NCI-H2171 treated with DMSO at 0.1 percent for 48 hours (cell line): ENCODE results near the gene ABR.
"Not testable (repeated sequence)": the region's sequence is repeated elsewhere in the genome, so short reads cannot be mapped to it uniquely, and the experiment has no call there.

Experiments used
- DNase-seq: peaks from one replicate; lab custom pipeline; 2025; lab: John Stamatoyannopoulos, UW

The ABR gene

DNA sequence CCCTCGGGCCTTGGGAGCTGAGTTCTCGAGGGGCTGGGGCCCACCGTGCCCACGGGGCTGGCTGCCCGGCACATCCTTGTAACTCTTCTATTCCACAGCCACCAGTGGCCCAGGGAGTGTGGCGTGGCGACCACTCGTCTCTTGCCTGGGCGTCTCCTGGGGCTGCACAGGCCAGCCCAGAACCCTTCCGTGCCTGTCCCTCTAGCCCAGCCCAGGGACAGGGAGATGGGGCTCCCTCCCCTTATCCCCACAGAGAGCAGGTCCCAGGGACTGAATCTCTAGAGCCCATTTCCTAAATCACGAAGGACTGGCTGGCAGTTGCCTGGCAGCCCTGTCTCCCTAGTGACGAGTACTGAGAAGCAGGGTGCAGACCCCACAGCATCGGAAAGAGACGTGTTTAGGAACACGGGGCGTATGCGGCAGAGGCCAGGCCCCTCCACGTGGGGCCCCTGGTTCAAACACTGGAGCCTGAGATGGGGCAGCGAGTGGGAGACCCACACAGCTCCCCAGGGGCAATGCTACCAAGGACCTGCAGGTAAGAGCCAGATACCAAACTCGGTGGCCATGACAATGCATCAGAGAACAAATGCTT, 131.8 kb downstream of the ABR start:
- DNase-seq, result no peak

DNA sequence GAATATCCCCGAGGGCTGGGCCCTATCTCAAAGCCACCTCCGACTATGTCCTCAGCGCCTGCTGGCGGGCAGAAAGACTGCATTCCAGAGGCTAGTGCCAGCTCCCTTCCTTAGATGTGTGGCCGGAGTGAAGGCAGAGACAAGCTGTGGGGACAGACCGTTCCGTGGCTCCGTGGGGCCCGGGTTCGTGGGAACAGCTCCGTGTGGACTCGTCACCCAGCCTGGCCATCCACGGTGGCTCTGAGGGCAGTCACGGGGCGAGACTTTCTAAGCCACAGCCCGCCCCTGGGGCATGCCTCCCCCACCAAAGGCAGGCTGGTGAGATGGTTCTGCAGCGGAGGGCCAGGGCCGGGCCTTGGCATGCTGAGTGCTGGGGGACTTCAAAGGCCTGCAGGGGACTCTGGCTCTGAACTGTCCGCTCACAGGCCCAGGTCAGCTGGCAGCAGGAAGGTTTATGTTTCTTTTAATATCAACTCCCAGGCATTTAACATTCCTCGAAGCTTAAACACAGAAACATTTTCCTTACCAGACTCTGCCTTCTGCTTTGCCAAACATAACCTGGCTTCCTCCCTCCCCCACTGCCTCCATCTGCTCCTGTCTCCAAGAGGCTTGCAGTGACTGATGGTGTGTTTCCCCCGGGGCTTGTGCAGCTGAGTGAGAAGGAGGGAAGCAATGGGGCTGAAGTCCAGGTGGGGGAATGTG, 132.5 kb downstream of the ABR start:
- peak; percentile 96 for DNase-seq

DNA sequence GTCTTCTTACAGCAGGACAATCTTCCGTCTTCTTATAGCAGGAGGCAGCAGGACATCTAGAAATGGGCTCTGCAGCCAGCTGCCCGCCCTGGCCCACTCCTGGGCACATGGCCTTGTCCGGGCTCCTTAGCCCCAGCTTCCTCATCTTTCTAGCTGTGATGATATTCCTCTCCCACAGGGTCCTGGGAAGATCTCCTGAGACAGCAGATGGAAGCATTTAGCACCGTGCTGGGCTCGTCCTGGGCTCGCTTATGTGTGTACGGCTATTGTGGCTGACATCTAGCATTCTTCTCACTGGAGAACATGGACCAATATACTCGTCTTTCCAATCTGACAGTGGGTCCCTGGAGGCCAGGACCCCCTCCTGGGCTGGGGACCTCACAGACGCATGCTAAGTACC, 134.3 kb downstream of the ABR start:
- peak; percentile 30 for DNase-seq

DNA sequence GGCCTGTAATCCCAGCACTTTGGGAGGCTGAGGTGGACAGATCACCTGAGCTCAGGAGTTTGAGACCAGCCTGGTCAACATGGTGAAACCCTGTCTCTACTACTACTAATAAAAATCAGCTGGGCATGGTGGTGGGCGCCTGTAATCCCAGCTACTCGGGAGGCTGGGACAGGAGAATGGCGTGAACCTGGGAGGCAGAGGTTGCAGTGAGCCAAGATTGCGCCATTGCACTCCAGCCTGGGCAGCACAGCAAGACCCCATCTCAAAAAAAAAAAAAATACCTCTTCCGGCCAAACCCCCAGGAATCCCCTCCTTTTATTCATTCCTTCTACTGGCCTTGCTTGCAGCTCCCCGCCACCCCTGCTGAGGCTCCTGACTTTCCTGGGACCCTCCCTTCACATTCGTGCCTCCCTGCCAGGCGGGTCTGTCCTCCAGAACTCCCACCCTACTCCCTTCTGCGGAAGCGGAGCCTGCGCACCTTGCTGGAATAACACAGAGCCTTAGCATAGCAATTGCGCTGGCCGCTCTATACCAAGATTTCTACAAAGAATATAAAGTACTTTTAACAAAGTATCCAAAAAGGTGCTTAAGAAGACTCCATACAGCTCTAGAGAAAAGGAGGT, 135.3 kb downstream of the ABR start:
- DNase-seq, result not testable (repeated sequence)

DNA sequence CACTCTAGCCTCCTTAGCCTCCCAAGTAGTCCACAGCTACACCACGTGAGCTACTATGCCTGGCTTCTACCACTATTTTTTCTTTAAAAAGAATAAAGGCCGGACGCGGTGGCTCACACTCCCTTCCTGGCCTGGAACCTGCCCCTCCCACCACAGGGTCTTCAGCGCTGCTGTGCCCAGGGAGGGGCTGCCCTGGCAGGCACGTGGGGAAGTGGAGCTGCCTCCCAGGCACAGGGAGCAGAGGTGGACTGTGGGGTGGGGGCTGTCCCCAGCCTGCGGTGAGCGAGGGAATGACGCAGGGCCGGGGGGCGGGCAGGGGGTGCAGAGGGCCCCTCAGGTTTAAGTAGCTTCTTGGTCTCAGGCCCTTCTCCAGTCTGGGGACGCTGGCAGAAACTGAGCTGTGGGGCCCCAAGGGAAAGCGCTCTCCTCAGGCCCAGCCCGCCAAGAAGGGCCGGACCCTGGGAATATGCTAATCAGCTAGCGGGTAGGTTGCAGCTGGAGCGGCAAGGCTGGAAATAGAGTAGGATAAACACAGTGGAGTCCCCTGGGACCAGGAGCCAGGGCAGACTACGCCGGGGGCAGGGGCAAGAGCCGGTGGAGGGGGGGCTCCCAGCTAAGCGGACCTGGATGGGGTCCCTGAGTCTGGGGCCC, 136.1 kb downstream of the ABR start:
- DNase-seq, result peak; percentile 75

DNA sequence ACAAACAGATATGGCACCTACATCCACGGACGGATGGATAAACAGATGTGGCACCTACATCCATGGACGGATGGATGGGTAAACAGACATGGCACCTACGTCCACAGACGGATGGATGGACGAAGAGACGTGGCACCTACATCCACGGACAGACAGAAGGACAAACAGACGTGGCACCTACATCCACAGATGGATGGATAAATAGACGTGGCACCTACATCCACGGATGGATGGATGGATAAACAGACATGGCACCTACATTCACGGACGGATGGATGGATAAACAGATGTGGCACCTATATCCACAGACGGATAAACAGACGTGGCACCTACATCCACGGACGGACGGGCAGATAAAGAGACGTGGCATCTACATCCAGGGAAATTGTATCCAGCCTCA, 137.3 kb downstream of the ABR start:
- DNase-seq, result no peak

DNA sequence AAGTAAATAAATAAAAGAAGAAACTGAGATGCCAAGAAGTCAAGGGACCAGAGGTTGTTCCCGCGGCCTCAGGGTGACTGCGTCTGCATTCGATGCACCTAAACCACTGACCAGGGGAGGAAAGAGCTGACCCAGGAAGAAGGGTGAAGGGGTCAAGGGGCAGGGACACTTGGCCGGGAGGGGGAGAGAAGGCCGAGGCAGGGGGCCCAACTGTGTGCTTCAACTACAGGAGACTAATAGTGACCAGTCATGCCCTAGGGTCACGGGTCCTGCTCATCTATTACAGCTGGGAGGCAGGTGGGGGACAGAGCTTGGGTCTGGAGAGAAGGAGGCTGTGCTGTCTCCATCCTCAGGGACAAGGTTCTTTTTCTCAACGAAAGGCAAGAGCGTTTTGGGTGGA, 138.0 kb downstream of the ABR start:
- DNase-seq, result no peak

DNA sequence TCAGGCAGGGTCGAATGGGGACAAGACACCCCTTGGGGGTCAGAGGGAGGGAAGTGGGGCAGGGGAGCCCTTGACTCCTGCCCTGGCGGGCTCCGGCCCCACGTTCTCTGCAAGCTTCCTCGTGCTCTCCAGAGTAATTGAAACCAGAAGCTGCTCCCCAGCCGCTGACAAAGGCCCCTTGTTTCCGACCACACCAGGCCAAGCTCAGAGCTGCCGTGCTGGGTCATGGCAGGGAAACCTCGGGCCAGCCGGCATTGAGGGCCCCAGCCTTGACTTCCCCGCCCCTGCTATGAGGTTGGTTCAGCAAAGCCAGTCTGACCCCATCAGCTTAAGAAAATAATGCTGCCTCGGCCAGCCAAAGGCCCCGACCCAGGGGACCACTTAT, 139.6 kb downstream of the ABR start:
- DNase-seq, result no peak

DNA sequence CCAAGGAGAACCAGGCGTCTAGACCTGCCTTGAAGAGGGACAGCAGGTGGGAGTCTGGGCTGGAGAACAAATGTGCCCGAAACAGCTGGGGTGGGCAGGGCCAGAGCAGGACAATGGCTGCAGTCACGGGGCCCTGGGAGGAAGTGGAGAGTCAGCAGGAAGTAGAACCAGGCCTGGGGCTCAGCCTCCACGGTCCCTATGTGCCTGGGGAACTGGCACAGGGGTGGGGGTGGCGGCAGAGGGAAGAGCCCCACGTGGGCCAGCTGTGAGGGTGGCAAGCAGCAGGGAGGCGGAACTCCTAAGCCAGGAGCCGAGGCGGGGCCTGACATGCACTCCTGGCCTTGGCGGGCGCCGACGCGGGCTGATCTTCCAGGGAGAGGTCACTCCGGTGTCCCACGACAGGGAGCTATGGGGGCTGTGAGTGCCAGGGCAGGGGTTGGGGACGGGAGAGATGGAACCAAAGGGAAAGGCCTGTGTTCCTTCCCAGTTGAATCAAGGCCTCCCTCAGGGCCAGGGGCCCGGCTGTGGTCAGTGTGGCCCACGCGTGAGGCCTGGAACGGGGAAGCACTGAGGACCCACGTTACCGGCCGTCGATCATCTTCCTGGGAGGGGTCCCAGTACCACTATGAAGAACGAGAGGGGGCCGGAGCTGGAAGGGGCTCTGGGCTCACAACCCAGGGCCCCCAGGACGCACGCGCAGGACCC, 140.1 kb downstream of the ABR start:
- DNase-seq, result peak; percentile 56

DNA sequence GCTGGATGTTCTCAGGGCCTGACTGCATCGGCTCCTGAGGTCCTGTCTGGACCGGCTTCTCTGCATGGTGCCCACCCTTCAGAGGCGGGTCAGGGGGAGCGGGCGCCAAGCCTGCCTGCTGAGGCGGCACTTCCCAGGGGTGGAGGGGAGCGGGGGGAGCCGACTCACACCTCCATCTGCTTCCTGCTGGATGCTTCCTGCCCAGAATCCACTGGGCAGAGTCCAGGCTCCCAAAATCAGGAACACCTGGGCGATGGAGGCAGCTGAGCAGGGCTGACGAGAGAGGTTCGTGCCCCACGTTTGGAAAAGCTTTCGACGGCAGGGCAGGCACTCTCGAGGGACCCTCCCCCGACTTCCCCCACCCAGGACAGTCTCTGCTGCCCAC, 140.7 kb downstream of the ABR start:
- no peak for DNase-seq

DNA sequence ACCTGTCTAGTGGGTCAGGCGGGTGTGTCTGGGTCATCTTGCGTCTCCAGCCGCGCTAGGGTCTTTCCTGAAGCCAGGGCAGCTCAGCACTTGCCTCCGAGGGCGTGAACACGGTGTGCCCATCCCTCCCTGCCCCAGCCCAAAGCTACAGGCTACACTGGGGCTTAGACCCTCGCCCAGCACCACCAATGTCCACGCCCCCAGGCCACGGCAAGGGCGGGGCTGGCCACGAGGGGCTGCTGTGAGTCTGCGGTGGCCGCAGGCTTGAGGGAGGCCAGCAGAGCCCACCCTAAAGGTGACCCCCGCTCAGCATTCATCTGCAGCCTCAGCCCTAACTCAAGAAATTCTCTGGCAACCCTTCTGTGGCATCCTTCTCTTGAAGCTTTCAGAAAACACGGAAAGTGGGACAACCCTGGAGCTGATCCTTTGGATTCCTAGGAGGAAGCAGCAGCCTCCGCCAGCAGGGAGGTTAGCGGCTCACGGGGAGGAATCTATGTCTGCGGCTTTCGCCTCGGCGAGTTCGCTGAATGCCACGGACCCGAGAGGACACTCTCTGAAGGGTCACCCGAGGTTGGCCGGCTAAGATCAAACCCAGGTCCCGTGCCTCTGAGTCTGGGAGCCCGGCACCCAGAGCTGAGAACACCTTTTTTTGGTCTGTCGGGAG, 141.2 kb downstream of the ABR start:
- DNase-seq, result peak; percentile 24

DNA sequence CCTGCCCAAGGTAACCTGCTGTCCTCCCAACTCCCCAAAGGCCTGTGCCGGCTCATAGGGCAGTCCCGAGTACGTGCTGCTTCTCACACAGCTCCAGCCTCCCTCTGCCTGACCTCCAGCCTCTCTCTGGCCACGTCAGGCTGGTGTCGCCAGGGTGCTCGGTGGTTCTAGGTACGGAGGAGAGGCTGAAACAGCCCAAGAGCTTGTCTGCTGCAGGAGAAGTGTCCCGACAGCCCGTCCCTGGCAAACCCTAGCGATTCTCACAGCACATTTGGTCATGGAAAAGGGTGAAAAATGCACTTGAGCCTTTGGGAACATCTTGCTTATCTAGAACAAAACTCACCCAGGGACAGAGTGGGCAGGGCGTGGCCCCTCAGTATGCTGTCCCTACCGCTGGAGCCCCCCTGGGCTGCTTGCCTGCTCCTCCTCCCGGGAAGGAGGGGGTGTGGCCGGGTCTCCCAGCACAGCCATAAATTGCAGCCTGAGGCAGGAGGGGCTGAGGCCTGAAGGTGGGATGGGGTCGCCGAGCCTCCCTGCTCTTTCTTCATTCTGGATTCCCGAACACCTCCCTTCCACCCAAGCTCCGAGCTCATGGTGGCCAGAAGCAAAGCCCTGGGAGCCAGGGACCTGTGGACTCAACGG, 142.4 kb downstream of the ABR start:
- no peak for DNase-seq

DNA sequence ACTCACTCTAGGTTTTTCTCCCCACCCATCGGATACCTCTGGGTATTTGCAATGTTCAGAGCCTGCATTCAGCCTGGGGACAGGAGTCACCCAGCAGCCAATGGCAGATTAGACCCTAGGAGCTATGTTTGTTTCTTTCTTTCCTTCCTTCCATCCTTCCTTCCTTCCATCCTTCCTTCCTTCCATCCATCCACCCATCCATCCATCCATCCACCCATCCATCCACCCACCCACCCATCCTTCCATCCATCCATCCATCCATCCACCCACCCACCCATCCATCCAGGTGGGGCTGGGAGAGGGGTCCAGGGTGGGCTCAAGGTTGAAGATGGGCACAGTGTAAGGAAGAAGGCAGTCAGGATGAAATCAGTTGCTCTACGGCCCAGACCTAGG, 142.9 kb downstream of the ABR start:
- DNase-seq, result no peak

DNA sequence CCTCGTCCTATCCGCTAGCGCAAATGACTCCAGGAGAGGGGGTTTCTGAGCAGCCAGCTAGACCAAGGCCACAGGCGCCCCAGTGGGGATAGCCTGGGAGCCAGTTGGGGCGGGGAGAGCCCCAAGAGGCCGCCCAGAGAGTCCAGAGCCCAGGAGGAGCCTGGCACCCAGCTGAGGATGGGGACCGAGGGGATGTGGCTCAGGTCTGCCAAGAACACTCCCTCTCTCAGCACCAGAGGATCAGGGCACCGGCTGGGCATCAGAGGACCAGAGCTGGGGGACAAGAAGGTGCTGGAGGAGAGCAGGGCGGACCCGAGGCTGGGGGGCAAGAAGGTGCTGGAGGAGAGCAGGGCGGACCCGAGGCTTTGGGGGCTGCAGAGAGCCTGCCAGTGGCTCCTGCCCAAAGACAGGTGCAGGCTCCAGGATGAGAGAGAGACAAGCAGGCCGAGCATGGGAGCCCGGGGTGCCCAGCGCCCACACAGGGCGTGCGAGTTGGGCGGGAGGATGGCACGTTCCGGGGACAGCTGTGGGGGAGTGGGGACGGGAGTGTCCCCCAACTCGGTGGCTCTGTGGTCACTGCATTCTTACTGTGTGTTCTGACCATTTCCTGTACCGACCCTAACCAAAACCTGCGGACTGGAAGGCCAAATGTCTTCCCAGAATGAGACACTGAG, 143.5 kb downstream of the ABR start:
- DNase-seq, result no peak

DNA sequence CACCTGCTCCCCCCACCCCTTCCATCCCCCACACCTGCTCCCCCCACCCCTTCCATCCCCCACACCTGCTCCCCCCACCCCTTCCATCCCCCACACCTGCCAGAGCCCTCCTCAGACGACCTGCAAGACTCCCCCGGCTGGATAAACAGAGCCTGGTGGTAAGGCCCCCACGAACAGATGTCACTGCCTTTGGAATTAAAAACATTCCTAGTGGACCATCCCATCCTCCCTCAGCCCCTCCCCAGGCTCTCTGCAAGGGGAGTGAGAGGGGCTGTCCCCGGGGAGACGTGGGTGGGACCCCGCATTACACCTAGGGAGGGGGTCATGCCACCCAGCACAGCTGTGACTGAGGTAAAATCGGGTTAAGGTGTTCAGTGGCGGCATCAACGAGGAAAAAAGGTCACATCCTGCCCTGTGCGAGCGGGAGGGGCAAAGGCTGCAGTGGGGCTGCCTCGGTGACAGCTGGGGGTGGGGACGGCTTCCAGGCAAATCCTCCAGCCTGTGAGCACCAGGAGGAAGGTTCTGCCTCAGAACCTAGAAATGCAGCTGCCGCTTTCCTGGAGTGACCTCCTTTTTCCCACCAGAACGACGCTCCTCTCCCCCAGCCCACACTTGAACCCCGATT, 144.1 kb downstream of the ABR start:
- DNase-seq, result peak; percentile 99

DNA sequence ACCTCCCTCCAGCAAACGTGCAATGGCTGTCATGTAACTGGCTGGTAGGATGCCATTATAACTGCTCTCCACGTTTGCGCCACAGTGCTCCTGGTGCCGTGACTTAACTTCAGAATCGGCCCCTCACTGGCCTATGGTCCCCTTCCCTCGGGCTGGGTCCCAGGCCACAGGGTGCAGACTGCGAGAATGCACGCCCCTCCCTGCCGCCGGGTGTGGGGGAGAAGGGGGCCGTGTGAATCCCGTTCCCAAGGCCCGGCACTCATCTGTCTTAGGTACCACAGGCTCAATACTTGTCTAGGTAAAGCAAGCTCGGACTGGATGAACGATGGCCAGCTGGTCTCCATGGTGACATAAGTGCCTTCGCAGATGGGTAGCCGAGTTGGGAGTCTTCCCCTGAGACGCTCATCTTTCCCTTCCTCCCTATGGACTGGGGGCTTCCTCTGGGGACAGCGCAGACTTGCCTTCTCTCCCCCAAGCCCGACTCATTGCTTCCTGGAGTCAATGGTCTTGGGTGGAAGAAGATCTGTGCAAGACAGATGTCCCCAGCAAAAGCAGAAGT, 145.1 kb downstream of the ABR start:
- DNase-seq, result peak; percentile 95

DNA sequence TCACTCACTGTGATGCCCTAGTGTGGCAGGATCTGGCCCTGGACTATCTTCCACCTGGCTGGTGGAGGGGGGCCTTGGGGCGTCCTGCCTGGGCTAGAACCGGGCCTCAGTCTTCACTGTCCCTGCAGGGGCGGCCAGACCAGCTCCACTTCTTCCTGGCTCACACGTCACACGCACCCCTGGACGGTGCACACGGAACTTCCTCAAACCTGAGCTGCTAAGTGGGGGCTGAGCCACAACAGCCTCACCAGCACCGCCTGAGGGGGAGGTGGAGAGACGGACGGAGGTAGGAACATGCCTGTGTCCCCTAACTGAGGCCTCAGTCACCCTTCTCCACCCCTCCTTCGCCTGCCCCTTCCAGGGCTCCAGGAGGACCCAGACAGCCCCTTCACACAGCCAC, 146.3 kb downstream of the ABR start:
- DNase-seq, result no peak

DNA sequence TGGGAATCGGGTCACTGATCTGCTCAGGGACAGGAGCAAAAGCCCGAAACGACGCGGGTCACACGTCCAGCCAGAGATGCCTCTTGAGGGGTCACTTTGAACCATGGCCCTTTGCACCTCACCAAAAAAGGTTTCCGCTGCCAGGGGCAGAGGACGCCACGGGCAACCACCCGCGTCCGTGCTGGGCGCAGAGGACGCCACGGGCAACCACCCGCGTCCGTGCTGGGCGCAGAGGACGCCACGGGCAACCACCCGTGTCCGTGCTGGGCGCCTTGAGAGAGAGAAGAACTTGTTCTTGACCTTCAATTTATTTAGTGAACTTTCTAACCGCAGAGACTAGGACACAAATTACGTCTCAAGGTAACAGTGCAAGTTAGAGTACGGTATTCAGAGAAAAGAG, 147.4 kb downstream of the ABR start:
- no peak for DNase-seq

DNA sequence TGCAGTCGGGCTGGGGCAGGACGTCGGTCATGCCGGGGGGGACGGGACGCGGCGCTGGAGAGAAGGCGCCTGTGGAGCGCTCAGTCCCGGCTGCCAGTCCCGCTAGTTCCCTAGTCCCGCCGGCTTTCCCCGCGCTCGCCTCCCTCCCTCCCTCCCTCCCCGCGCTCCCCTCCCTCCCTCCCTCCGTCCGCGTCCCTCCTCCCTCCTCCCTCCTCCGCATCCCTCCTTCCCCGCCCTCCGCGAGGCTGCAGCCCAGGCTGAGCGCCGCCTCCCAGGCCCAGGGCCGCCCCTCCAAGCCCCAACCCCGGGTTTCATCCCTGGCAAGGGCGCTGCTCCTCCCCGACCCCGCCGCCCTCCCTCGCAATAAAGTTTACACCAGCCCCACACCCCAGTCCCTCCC, 148.1 kb downstream of the ABR start:
- DNase-seq, result no peak
